HG02588 (cell line): ENCODE data around the gene CIAPIN1.
A peak's percentile ranks its signal among the peaks of the same experiment; 100 is the strongest.
"Not testable (repeated sequence)": the region's sequence is repeated elsewhere in the genome, so short reads cannot be mapped to it uniquely, and the experiment has no call there.

Experiments used
- ATAC-seq: cut with Tn5 transposase; IDR thresholded peaks from one replicate; pipeline ENCODE4 v1.9.1; 2021; ENCODE audit warnings: mild to moderate bottlenecking, moderate library complexity; ENCODE audit not compliant: unreplicated experiment

Gene CIAPIN1

GRCh38 chr16:57409065-57409464 is 38.1 kb downstream of the CIAPIN1 start:
- ATAC-seq, result no peak

DNA sequence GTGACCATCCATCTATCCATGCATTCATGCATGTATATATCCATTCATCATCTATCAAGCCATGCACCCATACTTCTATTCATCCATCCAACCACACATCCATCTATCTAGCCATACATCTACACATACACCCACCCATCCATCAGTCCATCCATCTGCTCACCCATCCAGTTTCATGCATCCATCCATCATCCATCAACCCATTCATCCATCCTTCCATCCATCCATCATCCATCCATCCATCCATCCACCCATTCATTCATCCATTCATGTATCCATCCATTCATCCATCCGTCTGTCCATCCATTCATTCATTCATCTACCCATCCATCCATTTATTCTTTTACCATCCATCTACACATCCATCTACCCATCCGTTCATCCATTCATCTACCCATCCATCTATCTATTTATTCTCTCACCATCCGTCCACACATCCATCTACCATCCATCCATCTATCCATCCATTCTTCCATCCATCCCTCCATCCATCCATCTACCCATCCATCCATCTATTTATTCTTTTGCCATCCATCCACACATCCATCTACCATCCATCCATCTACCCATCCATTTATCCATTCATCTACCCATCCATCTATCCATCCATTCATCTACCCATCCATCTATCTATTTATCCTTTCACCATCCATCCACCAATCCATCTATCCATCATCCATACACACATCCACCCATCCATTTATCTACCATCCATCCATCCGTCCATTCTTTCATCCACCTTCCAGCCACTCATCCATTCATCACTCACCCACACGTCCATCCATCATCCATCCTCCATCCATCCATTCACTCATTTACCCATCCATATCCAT is 39.4 kb downstream of the CIAPIN1 start:
- no peak for ATAC-seq

DNA sequence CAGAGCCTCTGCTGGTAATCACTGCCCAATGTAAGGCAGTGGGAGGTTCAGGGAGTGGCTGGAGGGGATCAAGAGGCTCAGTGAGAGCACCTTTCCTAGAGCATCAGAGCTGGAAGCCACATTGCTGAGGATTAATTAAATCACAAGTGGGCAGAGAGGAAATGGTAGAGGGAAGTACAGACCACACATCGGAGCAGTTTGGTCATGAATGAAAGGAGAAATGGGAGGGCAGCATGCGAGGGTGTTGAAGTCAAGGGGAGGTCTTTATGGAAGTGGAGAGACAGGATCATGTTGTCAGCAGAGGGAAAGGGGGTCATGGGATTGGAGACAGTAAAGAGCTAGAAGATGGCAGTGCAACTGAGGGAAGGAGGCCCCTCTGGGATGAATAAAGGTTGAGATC is 40.3 kb downstream of the CIAPIN1 start:
- ATAC-seq, result no peak

DNA sequence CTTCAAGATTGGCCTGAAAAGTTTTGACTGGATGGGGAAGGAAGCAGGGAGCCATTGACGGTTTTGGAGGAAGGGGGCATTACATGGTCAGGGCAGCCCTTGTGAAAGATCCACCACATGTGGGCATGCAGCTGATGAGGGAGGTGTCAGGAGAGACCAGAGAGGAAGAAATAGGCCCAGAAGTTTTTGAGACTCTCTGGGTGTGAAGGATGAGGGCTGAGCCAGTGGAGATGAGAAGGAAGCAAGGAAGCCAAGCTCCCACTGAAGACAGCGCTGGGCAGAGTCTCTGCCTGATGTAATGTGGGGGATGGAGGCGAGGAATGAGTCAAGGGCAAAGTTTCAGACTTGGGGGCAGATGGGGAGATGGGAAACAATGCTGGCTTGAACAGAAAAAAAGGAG is 42.1 kb downstream of the CIAPIN1 start:
- no peak for ATAC-seq

DNA sequence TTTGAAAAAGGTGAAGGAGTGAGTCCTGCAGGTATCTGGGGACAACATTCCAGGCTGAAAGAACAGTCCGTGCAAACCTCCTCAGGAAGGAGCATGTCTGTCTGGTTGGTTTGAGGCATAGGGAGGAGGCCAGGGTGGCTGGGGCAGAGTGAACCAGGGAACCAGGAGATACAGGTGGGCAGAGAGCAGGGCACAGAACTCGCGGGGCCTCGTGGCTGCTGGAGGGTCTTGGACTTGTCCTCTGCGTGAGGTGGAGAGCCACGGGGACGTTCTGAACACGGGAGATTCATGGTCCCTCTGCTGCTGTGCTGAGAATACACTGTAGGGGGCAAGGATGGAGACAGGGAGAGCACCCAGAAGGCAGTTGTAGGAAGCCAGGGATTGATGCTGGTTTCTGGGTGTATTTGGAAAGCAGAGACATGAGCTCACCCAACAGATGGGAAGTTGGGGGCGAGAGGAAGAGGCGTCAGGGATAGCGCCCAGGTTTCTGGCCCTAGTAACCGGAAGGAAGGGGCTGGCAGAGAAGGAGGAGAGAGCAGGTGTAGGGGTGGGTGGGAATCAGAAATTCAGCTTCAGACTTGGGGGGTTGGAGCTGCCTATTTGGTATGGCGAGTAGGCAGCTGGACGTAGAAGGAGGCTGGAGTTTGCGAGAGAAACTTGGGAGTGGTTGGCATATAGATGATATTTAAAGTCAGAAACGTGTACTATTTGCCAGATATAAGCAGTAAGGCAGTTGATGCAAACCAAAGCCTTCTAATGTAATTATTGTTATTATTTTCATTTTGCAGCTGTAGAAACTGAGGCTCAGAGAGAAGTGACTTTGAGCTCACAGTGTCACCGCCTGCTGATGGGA is 43.0 kb downstream of the CIAPIN1 start, which contains the start of gene CCL17:
Gene CCL17, plus strand, starts transcription at position 803 of the 853 bp plus-strand sequence. CDS start 9,166 bp downstream, outside the sequence.
- no peak for ATAC-seq

- no peak for ATAC-seq
Observed at GRCh38 chr16:57401943-57402640, 45.1 kb downstream of the CIAPIN1 start.

DNA sequence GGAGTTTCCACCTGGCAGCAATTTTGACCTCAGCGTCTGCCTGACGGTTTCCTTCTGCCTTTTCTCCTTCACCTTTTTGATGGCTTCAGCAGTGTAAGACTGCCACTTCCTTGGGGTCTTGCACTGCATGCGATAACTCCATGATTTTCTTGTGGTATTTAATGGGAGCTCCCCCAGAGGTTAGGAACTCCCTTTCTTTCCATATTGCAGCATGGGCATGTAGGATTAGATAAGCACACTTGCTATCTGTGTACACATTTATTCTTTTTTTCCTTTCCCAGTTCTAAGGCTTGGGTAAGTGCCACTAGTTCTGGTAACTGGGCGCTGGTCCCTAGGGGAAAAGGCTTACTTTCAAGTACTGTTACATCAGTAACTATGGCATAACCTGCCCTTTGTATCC is 49.7 kb downstream of the CIAPIN1 start:
- ATAC-seq, result not testable (repeated sequence)

- no peak for ATAC-seq
Observed at GRCh38 chr16:57396786-57397185, 50.4 kb downstream of the CIAPIN1 start.

DNA sequence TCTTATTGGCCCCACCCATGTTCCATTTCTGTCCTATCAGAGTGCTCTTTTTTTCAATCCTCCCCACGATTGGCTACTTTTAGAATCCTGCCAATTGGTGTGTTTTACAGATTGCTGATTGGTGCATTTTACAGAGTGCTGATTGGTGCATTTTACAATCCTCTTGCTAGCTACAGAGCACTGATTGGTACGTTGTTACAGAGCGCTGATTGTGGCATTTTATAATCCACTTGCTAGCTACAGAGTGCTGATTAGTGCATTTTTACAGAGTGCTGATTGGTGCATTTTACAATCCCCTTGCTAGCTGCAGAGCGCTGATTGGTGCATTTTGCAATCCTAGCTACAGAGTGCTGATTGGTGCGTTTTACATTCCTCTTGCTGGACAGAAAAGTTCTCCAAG is 52.2 kb downstream of the CIAPIN1 start:
- no peak for ATAC-seq

GRCh38 chr16:57394444-57394843 is 52.7 kb downstream of the CIAPIN1 start:
- no peak for ATAC-seq

GRCh38 chr16:57392694-57393093 is 54.5 kb downstream of the CIAPIN1 start:
- no peak for ATAC-seq

DNA sequence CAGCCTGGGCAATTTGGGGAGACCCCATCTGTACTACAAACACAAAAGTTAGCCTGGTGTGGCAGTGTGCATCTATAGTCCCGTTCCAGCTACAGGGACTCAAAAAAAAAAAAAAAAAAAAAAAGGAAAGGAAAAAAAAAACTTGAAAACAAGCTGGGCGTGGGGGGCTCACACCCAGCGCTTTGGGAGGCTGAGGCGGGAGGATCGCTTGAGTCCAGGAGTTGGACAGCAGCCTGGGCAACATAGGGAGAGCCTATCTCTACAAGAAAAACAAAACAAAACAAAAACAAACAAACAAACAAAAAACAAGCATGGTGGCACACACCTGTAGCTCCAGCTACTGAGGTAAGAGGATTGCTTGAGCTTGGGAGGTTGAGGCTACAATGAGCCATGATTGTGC is 55.5 kb downstream of the CIAPIN1 start:
- no peak for ATAC-seq

- no peak for ATAC-seq
Observed at GRCh38 chr16:57391300-57391699, 55.9 kb downstream of the CIAPIN1 start.

GRCh38 chr16:57390636-57391295 is 56.4 kb downstream of the CIAPIN1 start:
- ATAC-seq, result no peak

GRCh38 chr16:57389087-57389468 is 58.1 kb downstream of the CIAPIN1 start:
- ATAC-seq, result no peak

DNA sequence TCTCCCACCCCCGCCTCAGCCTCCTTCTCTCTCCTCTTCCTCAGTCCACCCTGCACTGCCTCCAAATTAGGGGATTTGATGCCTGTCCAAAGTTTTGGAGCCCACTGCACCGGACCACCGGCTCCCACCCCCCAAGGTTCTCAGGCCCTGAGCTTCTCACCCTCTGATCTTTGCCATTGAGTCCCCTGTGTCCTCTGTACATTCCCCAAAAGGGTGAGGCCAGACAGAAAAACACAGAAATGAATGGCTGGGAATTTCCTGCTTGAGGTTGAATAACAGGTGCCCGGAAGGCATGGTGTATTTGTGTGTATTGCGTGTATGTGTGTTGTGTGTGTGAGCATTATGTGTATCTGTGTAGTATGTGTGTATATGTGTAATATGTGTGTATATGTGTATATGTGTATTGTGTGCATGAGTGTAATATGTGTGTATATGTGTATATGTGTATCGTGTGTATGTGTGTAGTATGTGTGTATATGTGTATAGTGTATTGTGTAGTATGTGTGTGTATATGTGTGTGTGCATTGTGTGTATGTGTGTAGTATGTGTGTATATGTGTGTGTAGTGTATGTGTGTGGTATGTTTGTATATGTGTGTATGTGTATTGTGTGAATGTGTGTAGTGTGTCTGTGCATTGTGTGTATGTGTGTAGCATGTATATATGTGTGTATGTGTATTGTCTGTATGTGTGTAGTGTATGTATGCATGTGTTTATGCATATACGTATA is 58.7 kb downstream of the CIAPIN1 start:
- ATAC-seq, result peak; percentile 51

- ATAC-seq, result peak; percentile 27
Observed at GRCh38 chr16:57387598-57388354, 59.4 kb downstream of the CIAPIN1 start.

- ATAC-seq, result no peak
Observed at GRCh38 chr16:57386381-57386951, 60.7 kb downstream of the CIAPIN1 start.

- no peak for ATAC-seq
Observed at GRCh38 chr16:57385083-57385482, 62.1 kb downstream of the CIAPIN1 start.
